DMS53 treated with DMSO at 0.1 percent for 48 hours (cell line): Measurements from ENCODE around the gene FEN1.
A peak's percentile ranks its signal among the peaks of the same experiment; 100 is the strongest.

Source experiments
- DNase-seq: peaks from one replicate; lab custom pipeline; 2025; ENCODE audit not compliant: unreplicated experiment; lab: John Stamatoyannopoulos, UW

FEN1 gene, protein sequence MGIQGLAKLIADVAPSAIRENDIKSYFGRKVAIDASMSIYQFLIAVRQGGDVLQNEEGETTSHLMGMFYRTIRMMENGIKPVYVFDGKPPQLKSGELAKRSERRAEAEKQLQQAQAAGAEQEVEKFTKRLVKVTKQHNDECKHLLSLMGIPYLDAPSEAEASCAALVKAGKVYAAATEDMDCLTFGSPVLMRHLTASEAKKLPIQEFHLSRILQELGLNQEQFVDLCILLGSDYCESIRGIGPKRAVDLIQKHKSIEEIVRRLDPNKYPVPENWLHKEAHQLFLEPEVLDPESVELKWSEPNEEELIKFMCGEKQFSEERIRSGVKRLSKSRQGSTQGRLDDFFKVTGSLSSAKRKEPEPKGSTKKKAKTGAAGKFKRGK

DNA sequence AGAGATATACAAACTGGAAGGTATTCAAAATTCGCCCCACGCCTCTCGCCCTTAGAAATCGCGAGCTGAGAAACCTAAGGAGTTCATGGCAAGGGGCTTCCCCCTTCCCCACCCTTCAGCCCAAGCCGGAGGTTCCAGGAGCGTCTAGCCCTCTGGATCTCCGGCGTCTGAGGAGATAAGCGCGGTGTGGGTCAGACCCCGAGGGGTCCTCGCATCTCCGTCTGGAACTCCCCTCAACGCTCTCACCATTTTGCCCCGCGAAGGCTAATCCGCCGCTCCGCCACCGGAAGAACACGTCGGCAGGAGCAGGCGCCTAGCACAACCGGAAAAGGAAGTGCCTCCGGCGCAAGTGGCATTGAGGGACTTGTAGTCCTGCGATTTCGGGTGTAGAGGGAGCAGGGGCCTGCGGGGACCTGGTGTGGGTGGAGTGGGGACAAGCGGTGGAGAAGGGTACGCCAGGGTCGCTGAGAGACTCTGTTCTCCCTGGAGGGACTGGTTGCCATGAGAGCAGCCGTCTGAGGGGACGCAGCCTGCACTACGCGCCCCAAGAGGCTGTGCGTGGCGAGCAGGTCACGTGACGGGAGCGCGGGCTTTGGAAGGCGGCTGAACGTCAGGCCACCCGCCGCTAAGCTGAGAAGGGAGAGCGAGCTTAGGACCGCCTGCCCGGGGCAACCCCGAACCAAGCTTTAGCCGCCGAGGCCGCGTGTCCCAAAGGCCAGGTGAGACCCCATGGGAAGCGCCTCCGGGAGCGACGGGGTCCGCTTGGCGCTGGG, at the start of gene FEN1, which contains the start of gene TMEM258:
TSS of gene FEN1 (plus strand) at position 602 of the 773 bp plus-strand sequence. CDS start 2,451 bp downstream, outside the sequence.
TSS of gene TMEM258 (minus strand) at position 290 of the 773 bp plus-strand sequence. CDS start at position 249, 41 bp downstream.
- DNase-seq = peak; percentile 91

DNA sequence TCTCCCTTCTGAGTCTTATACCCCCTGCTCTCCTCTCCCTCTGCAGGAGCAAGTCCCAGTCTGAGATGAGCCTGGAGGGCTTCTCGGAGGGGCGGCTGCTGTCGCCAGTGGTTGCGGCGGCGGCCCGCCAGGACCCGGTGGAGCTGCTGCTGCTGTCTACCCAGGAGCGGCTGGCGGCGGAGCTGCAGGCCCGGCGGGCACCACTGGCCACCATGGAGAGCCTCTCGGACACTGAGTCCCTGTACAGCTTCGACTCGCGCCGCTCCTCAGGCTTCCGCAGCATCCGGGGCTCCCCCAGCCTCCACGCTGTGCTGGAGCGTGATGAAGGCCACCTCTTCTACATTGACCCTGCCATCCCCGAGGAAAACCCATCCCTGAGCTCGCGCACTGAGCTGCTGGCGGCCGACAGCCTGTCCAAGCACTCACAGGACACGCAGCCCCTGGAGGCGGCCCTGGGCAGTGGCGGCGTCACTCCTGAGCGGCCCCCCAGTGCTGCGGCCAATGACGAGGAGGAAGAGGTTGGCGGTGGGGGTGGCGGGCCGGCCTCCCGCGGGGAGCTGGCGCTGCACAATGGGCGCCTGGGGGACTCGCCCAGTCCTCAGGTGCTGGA, 49.1 kb upstream of the FEN1 start:
- DNase-seq = no peak

DNA sequence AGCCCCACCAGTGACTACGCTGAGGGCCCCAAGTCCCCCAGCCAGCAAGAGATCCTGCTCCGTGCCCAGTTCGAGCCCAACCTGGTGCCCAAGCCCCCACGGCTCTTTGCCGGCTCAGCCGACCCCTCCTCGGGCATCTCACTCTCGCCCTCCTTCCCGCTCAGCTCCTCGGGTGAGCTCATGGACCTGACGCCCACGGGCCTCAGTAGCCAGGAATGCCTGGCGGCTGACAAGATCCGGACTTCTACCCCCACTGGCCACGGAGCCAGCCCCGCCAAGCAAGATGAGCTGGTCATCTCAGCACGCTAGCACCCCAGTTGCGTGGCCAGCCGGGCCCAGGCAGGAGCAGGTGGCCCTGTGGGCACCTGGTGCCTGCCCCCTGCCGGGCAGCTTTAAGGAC, 48.5 kb upstream of the FEN1 start:
- DNase-seq = no peak

DNA sequence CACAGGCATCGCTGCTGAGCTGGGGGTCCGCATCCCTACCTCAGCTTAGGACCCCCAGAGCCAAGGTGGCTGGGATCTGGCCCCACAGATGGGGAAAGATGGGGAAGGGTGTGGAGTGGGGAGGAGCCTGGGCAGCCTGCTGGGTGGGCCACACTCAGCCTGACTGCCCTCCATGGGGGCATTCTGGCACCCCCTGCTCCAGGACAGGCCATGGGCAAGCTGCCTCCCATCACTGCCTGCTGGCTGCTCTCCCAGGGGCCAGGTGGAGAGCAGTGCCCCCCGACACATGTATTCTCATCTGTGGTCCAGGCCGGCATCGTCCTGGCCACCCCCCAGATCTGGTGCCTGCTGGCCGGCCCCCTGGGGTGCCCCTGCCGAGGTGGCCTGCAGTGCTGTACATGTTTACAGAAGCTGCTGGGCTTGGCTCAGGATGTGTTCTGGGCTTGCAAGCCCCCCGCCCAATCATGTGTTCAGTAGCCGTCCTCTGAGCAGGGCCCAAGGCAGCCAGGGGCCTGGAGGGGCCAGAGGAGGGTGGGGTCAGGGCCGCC, 48.0 kb upstream of the FEN1 start:
- no peak for DNase-seq

DNA sequence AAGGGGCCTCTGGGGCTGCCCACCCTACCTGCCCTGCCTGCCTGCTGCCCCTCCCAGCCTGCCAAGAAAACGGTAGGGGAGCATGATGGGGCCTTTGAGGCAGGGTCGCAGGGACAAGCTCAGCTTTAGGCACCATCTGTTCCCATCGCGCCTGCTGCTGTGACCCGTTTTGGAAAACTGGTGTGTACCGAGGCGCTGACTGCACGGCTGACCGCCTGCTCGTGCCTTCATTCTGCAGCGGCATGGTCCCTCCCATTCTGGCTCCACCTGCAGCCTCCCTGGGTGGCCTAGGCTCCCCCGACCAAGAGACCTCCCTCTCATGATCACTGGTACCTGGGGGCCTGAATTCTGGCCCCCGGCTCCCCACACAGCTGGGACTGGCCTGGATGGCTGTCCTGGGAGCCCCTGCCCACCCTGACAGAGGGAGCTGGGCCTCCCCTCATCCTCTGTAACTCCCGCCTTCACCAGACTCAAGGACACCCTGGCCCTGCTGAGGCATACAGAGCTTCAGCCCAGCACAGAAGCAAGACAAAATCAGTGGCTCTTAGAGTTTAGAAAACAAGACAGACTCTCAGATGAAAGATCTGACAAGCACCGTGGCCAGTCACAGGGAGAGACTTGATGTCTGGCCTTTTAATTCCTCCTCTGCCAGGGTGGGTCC, 46.8 kb upstream of the FEN1 start:
- no peak for DNase-seq

DNA sequence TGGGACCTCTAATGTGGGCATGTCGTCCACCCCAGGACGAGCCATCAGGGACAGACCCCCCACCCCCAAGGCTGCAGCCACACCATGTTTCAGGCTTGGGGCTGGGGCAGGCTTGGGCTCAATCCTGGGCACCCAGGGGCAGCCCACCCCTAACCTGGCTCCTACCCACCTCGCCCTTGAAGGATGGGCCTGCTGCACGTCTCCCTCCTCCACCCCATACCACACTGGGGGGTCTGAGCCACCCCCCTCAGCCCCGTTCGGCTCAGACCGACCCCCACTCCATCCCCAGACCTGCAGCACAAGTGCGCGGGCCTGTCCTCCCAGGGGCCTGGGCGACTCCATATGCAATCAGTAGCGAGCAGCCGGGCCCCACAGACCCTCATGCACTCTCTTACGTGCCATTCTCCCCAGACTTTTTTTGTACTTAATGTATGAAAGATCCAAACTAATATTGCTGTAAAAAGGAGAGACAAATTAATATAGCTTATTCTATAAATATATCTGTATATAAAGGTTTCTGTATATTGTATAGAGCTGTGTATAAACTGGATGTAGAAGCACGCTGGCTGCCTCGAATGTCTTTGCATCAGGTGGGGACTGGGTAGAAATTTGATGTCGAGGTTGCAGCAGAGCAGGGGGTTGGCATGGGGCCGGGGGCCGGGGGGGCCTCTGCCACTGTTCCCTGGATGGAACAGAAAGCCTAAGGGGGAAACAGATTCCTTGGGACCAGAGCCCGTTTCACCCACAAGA, 46.1 kb upstream of the FEN1 start:
- DNase-seq = no peak

DNA sequence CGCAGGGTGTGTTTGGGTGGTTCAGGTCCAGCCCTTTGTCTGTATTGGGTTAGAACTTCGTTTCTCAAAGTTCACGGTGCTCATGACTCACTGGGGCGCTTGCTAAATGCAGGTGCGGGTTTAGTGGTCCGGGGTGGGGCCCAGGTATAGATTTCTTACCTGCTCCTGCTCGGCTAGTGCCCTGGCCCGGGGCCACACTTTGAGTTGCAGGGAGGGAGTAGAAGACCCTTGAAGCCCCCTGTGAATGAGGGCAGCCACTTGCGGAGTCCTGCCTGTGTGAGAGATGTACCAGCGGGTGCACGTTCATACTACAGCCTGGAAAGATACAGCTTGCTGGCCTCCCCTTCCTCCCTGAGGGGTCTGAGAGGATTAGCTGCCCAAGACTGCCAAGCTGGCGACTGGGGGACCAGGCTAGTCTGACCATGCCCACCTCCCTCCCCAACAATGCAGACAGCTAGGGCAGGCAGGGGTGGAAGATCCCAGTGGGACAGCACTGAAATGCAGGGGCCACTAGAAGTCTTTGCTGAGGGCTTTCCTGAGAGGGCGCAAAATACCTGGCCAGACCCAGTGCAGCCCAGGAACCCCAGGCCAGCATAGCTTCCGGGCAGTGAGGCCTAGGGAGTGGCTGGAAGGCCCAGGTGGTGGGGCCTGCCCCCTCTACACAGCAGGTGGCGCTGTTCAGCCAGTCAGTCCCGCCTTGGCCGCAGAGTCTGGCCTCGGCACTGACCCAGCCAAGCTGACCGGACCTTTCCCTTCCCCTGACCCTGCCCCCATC, 45.3 kb upstream of the FEN1 start:
- peak; percentile 58 for DNase-seq

DNA sequence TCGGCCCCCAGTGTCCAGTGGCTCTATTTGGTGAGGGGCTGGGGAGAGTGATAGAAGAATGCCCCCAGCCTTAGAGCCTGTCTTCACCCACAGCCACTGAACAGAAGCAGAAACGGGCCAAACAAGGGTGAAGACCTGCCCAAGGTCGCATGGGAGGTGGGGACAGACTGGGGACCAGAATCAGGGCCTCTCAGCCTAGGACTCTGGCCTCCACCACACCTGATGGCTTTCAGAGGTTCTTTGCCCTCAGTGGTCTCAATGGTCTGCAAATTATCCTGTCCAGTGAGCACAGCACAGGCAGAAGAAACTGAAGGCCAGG, 44.8 kb upstream of the FEN1 start:
- DNase-seq = no peak

DNA sequence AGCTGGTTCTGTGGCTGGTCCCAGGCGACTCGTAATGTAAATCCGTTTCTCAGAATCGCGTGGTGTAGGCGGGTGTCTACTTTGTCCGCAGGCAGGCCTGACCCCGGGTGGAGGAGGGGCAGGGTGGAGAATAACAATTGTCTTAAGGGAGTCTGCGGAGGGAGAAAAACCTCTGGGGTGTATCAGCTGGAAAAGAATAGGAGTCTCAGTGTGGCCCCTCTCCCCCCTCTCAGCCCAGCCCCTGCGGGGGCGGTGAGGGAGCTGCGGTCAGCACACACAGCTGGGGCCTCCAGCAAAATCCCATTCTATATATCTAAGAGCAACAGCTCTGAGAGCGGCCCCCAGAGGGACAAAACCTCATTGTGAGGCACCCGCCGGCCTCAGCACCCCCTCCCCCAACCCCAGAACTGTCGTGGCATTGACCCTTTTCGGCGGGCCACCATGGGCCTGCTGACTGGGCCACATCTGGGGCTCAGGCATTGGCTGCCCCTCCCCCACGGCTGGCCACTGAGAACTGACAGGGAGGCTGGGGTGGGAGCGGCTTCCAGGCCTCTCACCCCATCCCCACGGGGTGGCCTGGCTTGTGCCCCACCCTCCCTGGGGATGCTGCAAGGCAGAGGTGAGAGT, 43.0 kb upstream of the FEN1 start:
- no peak for DNase-seq

DNA sequence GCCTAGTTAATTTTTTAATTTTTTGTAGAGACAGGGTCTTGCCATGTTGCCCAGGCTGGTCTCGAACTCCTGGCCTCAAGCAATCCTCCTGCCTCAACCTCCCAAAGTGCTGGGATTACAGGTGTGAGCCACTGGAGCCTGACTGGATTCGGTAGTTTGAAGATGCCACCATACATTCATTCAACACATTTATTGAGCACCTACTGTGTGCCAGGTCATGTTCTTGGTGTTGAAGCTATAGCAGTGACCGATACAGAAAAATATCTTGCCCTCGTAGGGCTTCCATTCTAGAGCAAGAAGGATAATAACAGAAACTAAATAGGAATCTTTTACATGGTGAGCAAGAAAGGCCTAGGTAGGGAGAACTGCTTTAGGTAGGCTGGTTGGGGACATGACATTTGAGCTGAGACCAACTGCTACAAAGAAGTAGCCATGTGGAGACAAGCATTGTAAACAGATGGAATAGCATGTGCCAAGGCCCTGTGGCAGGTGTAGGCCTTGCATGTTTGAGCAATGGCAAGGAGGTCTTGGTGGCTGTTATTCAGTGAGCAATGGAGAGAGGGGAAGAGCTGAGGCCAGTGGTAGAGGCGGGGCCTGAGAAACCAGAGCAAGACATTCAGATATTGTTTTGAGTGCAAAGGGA, 42.0 kb upstream of the FEN1 start:
- no peak for DNase-seq

DNA sequence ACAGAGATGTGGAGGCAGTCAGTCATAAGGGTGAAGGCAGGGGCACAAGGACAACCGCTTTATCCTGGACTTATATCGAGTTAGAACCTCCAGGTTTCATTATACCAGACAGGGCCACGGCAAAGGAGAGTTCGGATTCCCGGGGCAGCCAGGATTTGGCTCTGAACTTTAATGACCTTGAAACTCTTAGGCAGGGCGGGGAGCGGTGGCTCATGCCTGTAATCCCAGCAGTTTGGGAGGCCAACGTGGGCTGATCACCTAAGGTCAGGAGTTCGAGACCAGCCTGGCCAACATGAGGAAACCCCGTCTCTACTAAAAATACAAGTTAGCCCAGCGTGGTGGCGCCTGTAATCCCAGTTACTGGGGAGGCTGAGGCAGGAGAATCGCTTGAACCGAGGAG, 41.3 kb upstream of the FEN1 start:
- DNase-seq = no peak

DNA sequence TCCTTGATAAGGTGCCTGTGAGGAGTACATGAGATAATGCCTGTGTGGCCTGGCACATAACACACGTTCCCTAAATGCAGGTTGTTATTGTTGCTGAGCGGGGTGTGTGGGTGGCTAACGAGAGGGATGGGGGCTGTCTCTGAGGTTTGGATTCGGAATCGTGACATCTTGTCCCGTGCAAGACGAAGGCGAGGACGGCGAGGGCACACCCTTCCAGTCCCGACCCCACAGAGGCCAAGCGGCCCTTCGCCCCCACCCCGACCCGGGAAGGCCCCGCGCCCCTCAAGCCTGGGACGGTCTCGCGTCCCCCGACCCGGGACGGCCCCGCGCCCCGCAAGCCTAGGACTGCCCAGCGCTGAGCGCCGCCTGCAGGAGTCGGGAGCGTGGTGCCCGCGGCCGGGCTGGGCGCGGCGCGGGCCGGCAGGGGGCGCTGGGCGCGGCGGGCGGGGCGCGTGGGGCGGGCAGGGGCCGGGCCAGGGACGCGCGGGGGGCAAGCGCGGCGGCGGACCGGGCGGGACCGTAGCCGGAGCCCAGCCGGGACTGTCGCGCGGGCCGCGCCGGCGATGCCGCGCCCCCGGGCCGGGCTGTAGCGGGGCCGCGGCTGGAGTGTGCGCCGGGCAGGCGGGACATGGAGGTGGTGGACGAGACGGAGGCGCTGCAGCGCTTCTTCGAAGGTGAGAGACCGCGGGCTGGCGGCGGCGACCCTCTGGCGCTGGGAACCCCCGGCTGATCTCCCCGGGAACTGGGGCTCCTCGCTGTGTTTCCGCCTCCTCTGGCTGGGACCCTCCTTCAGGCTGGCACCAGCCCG, 40.4 kb upstream of the FEN1 start, which contains the start of gene MYRF:
TSS of gene MYRF (plus strand) at position 520 of the 808 bp plus-strand sequence. CDS start at position 629, 109 bp downstream.
- DNase-seq = no peak

DNA sequence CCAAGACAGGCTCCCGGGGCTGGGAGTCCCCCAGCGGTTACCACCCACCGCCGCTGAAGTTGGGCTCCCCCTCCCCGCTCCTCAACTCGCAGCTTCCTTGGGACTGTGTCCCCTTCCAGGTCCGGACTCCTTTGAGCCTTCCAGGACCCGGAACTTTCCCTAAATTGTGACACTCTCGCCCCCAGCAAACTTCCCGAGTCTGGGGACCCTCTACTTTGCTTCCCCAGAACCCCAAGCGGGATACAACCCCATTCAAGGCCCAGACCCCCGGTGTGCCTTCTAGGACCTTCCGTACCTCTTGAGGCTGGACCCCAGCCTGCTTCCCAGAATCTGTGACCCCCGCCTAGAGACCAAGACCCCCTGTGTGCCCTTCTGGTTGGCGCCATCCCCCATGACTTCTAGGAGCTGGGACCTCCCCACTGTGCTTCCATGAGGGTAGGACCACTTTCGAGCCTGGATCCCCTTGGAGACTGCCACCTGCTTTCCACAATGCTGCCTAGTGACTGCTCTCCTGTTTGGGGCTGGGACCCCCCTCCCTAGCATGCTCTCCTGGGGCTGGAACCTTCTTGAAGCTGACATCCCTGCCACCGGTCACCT, 39.7 kb upstream of the FEN1 start:
- no peak for DNase-seq

DNA sequence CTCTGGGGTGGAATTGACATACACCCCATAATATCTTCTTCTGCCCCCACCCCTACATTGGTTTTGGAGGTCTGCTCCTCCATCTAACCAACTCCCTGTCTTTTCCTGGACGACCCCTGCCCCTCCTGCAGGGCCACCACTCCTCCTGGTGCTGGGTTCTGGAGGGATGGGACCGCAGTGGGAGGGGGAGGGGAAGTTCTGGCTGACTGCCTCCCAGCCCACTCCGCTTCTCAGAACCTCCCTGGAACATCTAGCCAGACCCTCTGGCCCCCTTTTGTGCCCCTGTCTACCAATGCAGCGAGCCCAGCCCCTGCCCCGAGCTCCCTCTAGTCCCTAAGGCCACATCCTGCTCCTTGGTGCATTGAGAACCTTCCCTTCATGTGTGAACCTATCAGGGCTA, 39.0 kb upstream of the FEN1 start:
- DNase-seq = no peak

DNA sequence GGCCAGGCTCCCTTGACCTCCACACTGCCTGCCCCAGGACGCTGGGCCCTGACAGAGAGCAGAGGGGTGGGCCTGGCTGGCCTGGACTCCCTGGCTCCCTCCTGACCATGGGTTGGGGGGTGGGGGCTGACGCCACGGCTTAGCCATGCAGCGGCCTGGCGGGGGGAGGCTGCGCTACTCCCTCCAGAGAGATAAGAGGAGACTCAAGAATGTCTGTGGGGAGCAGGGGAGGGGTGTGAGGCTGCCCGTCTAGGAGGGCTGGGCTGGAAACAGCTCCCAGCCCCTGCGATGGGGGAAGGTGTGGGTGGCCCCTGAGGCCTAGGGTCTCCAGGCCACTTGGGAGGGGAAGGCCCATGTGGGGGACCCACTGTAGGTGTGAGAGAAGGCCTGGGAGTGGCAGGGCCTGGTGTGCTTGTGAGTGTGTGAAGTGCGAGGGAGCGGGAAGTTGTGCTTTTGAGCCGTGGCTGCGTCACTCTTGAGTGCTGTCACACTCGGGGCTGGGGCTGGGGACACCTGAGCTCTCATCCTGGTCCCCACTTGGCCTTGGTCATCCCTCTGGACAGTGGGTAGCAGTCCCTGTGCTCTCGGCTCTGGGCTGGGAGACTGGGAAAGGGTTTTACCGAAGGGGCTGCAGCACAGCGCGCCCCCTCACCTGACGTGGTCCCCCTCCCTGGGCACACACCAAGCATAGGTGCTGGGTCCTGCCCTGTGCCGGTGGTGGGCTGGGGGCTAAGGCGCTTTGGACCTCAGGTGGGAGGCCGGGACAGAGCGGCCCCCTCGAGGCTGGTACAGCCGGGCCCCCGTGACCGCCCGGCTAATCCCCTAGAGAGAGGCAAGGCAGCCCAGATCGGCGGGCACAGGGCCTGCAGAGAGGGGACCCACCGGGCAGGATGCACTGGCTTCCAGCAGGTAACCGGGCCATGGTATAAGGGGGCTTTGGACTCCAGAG, 37.9 kb upstream of the FEN1 start:
- DNase-seq = no peak

DNA sequence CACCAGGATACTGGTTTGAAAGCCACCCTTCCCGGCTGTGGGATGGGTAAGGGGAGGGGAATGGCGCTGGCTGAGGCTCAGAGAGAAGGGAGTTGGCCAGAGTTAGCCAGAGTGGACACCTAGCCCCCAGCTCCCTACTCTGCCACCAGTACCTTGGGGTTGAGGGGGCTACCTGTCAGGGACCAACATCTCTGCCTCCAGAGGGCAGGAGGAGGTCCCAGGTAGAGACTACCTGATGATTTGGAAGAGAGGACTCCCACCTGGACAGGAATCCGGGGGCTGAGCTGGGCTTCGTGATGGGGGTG, 36.6 kb upstream of the FEN1 start:
- DNase-seq = no peak
